H1 (cell line): ENCODE data around the gene FBXO2. TPM values are rescaled to one million over a fixed set of nuclear protein-coding genes. Genes with fewer than 3 reads are reported as not detected.

Experiments
- CTCF ChIA-PET: fragments of 300-600 bp; sonication (Branson Sonifier 250); formaldehyde crosslinking; loops from one replicate; lab custom pipeline; 2021; ENCODE audit not compliant: partially characterized antibody; lab: Charles Lee
- POLR2A ChIA-PET: fragments of 300-600 bp; sonication (Branson Sonifier 250); formaldehyde crosslinking; loops from one replicate; lab custom pipeline; 2021; ENCODE audit warnings: inconsistent platforms; ENCODE audit not compliant: partially characterized antibody; lab: Charles Lee
- DNase-seq, 2 experiments: peaks; one replicate each; pipeline versions ENCODE4 v3.0.0 to v3.0.0-alpha.2; 2010 to 2022; ENCODE audit warnings: low spot score in 2 of 2, low read depth in 1 of 2, mixed read lengths in 1 of 2
- FAIRE-seq: peaks from 2 replicates; lab custom pipeline; 2011; peaks lifted over from hg19 to GRCh38; lab: Jason Lieb, UNC
- H2AFZ ChIP-seq: 2 replicates; pipeline ENCODE4 v1.8.1; 2012; ENCODE audit warnings: low read length, inconsistent platforms
- H2AK5ac ChIP-seq: 2 replicates; pipeline ENCODE4 v1.6.1; 2013; ENCODE audit warnings: low read depth, low read length
- H2BK120ac ChIP-seq: replicated peaks from 2 replicates; pipeline ENCODE3; 2013; ENCODE audit warnings: low read depth, low read length, inconsistent platforms
- H2BK12ac ChIP-seq: 2 replicates; pipeline ENCODE4 v1.6.1; 2013; ENCODE audit warnings: low read depth, low read length
- H2BK15ac ChIP-seq: 2 replicates; pipeline ENCODE4 v1.6.1; 2013; ENCODE audit warnings: low read length
- H2BK20ac ChIP-seq: 2 replicates; pipeline ENCODE4 v1.6.1; 2013; ENCODE audit warnings: low read length
- H2BK5ac ChIP-seq: 2 replicates; pipeline ENCODE4 v1.6.1; 2013; ENCODE audit warnings: low read depth, low read length
- H3K14ac ChIP-seq: 2 replicates; pipeline ENCODE4 v1.6.1; 2013; ENCODE audit warnings: inconsistent platforms; ENCODE audit not compliant: insufficient read length
- H3K18ac ChIP-seq: 2 replicates; pipeline ENCODE4 v1.6.1; 2013; ENCODE audit warnings: low read length; ENCODE audit errors: extremely low read depth
- H3K23ac ChIP-seq: 2 replicates; pipeline ENCODE4 v1.6.1; 2013; ENCODE audit warnings: inconsistent platforms; ENCODE audit not compliant: insufficient read length
- H3K23me2 ChIP-seq: 2 replicates; pipeline ENCODE4 v1.6.1; 2013; ENCODE audit warnings: low read depth, low read length
- H3K27ac ChIP-seq: 2 replicates; pipeline ENCODE4 v1.6.1; 2011; ENCODE audit warnings: low read depth, low read length, inconsistent platforms
- H3K27me3 ChIP-seq, 4 experiments: replicated peaks in 1 of 4; 1 replicate in 1 of 4; 2 replicates in 3 of 4; pipeline versions ENCODE4 v1.6.1 to v1.8.1; 2011 to 2013; ENCODE audit warnings: low read length in 3 of 4, mild to moderate bottlenecking in 3 of 4, inconsistent platforms in 2 of 4, mixed read lengths in 2 of 4, moderate library complexity in 1 of 4; ENCODE audit not compliant: control insufficient read depth in 3 of 4, insufficient read depth in 3 of 4; ENCODE audit errors: extremely low read depth in 1 of 4
- H3K36me3 ChIP-seq, 4 experiments: 2 replicates each; pipeline versions ENCODE4 v1.6.1 to v1.8.1; 2011 to 2013; ENCODE audit warnings: mild to moderate bottlenecking in 4 of 4, low read length in 3 of 4, moderate library complexity in 2 of 4, control low read depth in 1 of 4, inconsistent platforms in 1 of 4; ENCODE audit not compliant: insufficient read depth in 4 of 4, control insufficient read depth in 2 of 4
- H3K4ac ChIP-seq: replicated peaks from 2 replicates; pipeline ENCODE3; 2013; ENCODE audit warnings: low read length, low read depth, mixed read lengths, inconsistent platforms; ENCODE audit not compliant: insufficient read length
- H3K4me1 ChIP-seq, 4 experiments: replicated peaks in 1 of 4; 1 replicate in 1 of 4; 2 replicates in 3 of 4; pipeline versions ENCODE4 v1.6.1 to v1.8.1; 2011 to 2013; ENCODE audit warnings: low read length in 3 of 4, inconsistent platforms in 2 of 4, mixed read lengths in 1 of 4; ENCODE audit not compliant: insufficient read depth in 4 of 4, control insufficient read depth in 3 of 4
- H3K4me2 ChIP-seq, 2 experiments: 2 replicates each; pipeline versions ENCODE4 v1.6.1 to v1.8.1; 2011 to 2013; ENCODE audit warnings: low read depth in 2 of 2, low read length in 2 of 2, control low read depth in 1 of 2, inconsistent platforms in 1 of 2, mild to moderate bottlenecking in 1 of 2; ENCODE audit not compliant: insufficient read depth in 1 of 2
- H3K4me3 ChIP-seq, 4 experiments: fragments of 200-600, 300-600 bp in 1 of 4; sonication (generic), shearing (Covaris generic), sonication (Bioruptor Twin) in 1 of 4; 2 replicates each; pipeline versions ENCODE4 v1.5.1 to v1.8.1; 2011 to 2016; ENCODE audit warnings: low read length in 4 of 4, low read depth in 3 of 4, control low read depth in 2 of 4, inconsistent platforms in 2 of 4, mild to moderate bottlenecking in 2 of 4, mixed read lengths in 1 of 4, moderate library complexity in 1 of 4; ENCODE audit not compliant: insufficient read depth in 2 of 4; ENCODE audit errors: extremely low read depth in 1 of 4
- H3K56ac ChIP-seq: replicated peaks from 2 replicates; pipeline ENCODE3; 2013; ENCODE audit warnings: low read depth, mild to moderate bottlenecking, mixed read lengths, low read length, inconsistent platforms; ENCODE audit not compliant: insufficient read length
- H3K79me1 ChIP-seq: 2 replicates; pipeline ENCODE4 v1.6.1; 2013; ENCODE audit warnings: low read depth, low read length, control low read depth
- H3K79me2 ChIP-seq, 2 experiments: 2 replicates each; pipeline versions ENCODE4 v1.6.1 to v1.8.1; 2012 to 2013; ENCODE audit warnings: low read length in 2 of 2, mild to moderate bottlenecking in 2 of 2, inconsistent platforms in 1 of 2; ENCODE audit not compliant: insufficient read depth in 2 of 2, control insufficient read depth in 1 of 2
- H3K9ac ChIP-seq, 4 experiments: replicated peaks in 1 of 4; 1 replicate in 1 of 4; 2 replicates in 3 of 4; pipeline versions ENCODE4 v1.6.1 to v1.8.1; 2011 to 2013; ENCODE audit warnings: low read depth in 3 of 4, low read length in 3 of 4, control low read depth in 2 of 4, mild to moderate bottlenecking in 2 of 4, moderate library complexity in 2 of 4, inconsistent platforms in 1 of 4; ENCODE audit errors: extremely low read depth in 1 of 4
- H3K9me3 ChIP-seq, 2 experiments: 2 replicates each; pipeline versions ENCODE4 v1.6.1 to v1.8.1; 2012 to 2013; ENCODE audit warnings: mild to moderate bottlenecking in 2 of 2, moderate library complexity in 2 of 2, control low read depth in 1 of 2, inconsistent platforms in 1 of 2, low read depth in 1 of 2, low read length in 1 of 2, mixed read lengths in 1 of 2; ENCODE audit not compliant: insufficient read depth in 2 of 2
- H4K20me1 ChIP-seq, 2 experiments: replicated peaks in 1 of 2; 2 replicates each; pipeline versions ENCODE3 to v1.8.1; 2011 to 2013; ENCODE audit warnings: inconsistent platforms in 2 of 2, low read length in 2 of 2, mild to moderate bottlenecking in 1 of 2; ENCODE audit not compliant: insufficient read depth in 2 of 2, control insufficient read depth in 1 of 2
- H4K5ac ChIP-seq: 2 replicates; pipeline ENCODE4 v1.6.1; 2013; ENCODE audit warnings: low read length, low read depth, mixed read lengths, inconsistent platforms; ENCODE audit not compliant: insufficient read length
- H4K8ac ChIP-seq: 2 replicates; pipeline ENCODE4 v1.8.0; 2013; ENCODE audit warnings: mild to moderate bottlenecking, moderate library complexity, low read length, inconsistent platforms; ENCODE audit not compliant: insufficient read depth; ENCODE audit errors: extremely low read depth
- H4K91ac ChIP-seq: replicated peaks from 2 replicates; pipeline ENCODE3; 2013; ENCODE audit warnings: low read length, mixed read lengths, inconsistent platforms; ENCODE audit not compliant: insufficient read length
- ATF2 ChIP-seq: IDR thresholded peaks from 2 replicates; pipeline ENCODE4 v1.6.1; 2012; ENCODE audit warnings: low read length, inconsistent platforms
- BCL11A ChIP-seq, 2 experiments: IDR thresholded peaks; one replicate each; pipeline ENCODE4 v1.6.1; 2011; ENCODE audit warnings: low read depth in 2 of 2, low read length in 2 of 2, mild to moderate bottlenecking in 2 of 2
- CBX8 ChIP-seq: fragments of 300-800, 300-1000 bp; sonication (generic); IDR thresholded peaks from 2 replicates; pipeline ENCODE4 v1.7.1; 2016; ENCODE audit warnings: low read depth, low read length, borderline replicate concordance
- CTBP2 ChIP-seq: IDR thresholded peaks from 2 replicates; pipeline ENCODE4 v1.7.0; 2011; ENCODE audit warnings: borderline replicate concordance, mild to moderate bottlenecking, moderate library complexity, mixed read lengths, low read length; ENCODE audit not compliant: insufficient read depth, insufficient read length
- HDAC6 ChIP-seq: IDR thresholded peaks from one replicate; pipeline ENCODE4 v1.7.1; 2012; ENCODE audit warnings: low read depth, mild to moderate bottlenecking, inconsistent platforms, low read length, moderate library complexity
- NANOG ChIP-seq: IDR thresholded peaks from 2 replicates; pipeline ENCODE4 v1.6.1; 2011; ENCODE audit warnings: low read length, low read depth, mild to moderate bottlenecking, inconsistent platforms; ENCODE audit not compliant: insufficient read depth, poor library complexity, severe bottlenecking
- RNF2 ChIP-seq: fragments of 200-900, 300-1000 bp; sonication (generic); IDR thresholded peaks from 2 replicates; pipeline ENCODE4 v1.7.1; 2016; ENCODE audit warnings: borderline replicate concordance, low read depth, mild to moderate bottlenecking, antibody characterized with exemption, low read length; ENCODE audit not compliant: poor library complexity, severe bottlenecking; ENCODE audit errors: missing control alignments
- SAP30 ChIP-seq: fragments of 300-600 bp; sonication (generic); IDR thresholded peaks from 2 replicates; pipeline ENCODE4 v1.7.1; 2012; ENCODE audit warnings: low read length, moderate library complexity, mild to moderate bottlenecking, inconsistent platforms; ENCODE audit not compliant: insufficient read depth, insufficient replicate concordance
- SP2 ChIP-seq: IDR thresholded peaks from 2 replicates; pipeline ENCODE4 v1.6.1; 2012; ENCODE audit warnings: mild to moderate bottlenecking, low read length, inconsistent platforms
- TAF7 ChIP-seq: optimal IDR thresholded peaks from 2 replicates; pipeline ENCODE3; 2011; ENCODE audit warnings: low read depth, mild to moderate bottlenecking, inconsistent platforms, low read length, moderate library complexity, borderline replicate concordance
- TBP ChIP-seq: IDR thresholded peaks from 2 replicates; pipeline ENCODE4 v1.6.1; 2011; ENCODE audit warnings: low read depth, low read length, improper control_type of control experiment
- WGBS, 2 experiments: shearing (Covaris generic) in 1 of 2; methylation state at CpG; one replicate each; pipeline versions ENCODE4 v1.1.6 to v1.1.7; 2013 to 2015; ENCODE audit warnings: low lambda C conversion rate in 2 of 2, mixed read lengths in 2 of 2, inconsistent platforms in 1 of 2, low coverage in 1 of 2, missing lambda C conversion rate in 1 of 2; ENCODE audit not compliant: insufficient replicate concordance in 2 of 2, insufficient coverage in 1 of 2, insufficient read length in 1 of 2; ENCODE audit errors: extremely low coverage in 1 of 2, missing lambda C conversion rate in 1 of 2; 5-methylcytosine and 5-hydroxymethylcytosine counted together
- polyA plus RNA-seq, 7 experiments: library from polyadenylated mRNA; depleted of rRNA in 3 of 7; stranded (reverse) in 5 of 7; unstranded in 2 of 7; fragments of >200 nt in 5 of 7; fragments of 200-250 nt in 2 of 7; gene quantifications; 1 replicate in 5 of 7; 2 replicates in 1 of 7; 4 replicates in 1 of 7; pipeline versions ENCODE4 v1.2.1 to v1.2.3, GENCODE V29; 2011 to 2013; ENCODE audit warnings: missing spikeins in 2 of 7, mixed read lengths in 2 of 7
- total RNA-seq: library from RNA; stranded (reverse); fragmentation: NEBNext Ultra II Directional; extraction: Animal tissue kit (Norgen Biotek cat#: 25700); gene quantifications from 2 replicates; pipeline ENCODE4 v1.2.1, GENCODE V29; 2021

The FBXO2 gene
- total and polyA plus RNA-seq, 2 of the 8 experiments (the other 6 are each of a cell fraction or from before 2014, with no cell fraction given): 51.3 to 57.9 TPM

- H3K4me1 ChIP-seq: peaks cover 2 to 34% (median 27%) of the 10 kb centered on the region in 4 experiments
- peaks cover 6% of the 10 kb centered on the region for H3K23me2 ChIP-seq
- H4K20me1 ChIP-seq: peaks cover 0 to 11% of the 10 kb centered on the region in 2 experiments
- H3K18ac ChIP-seq: no peak overlapping the region
- H3K36me3 ChIP-seq: peaks cover 0 to 6% (median 0%) of the 10 kb centered on the region in 4 experiments; a peak in 1 of 8 replicates
- no peak overlapping the region for H2BK12ac ChIP-seq
- no peak overlapping the region for H3K4me2 ChIP-seq
- 93% methylated on average over 5 of the region's 5 CpGs; no CpG with 5 or more reads in 1 of the 2 experiments for WGBS, 2 experiments
- no peak overlapping the region for H3K14ac ChIP-seq
- no peak overlapping the region for H3K4ac ChIP-seq
- no peak overlapping the region for H3K56ac ChIP-seq
- FAIRE-seq (no peak), DNase-seq (no peak)
- H2BK5ac ChIP-seq: no peak overlapping the region
- no peaks in the 10 kb centered on the region for H3K9me3 ChIP-seq
- peaks cover 19% of the 10 kb centered on the region for H3K79me1 ChIP-seq
- CTCF ChIA-PET: interaction anchor here (0.9 to 7.3 kb wide), 6 partner anchors 10 to 40 kb away, joined by 3 to 129 read pairs (median 6); no protein-coding TSS in a partner anchor
- no peak overlapping the region for H4K5ac ChIP-seq
- peaks cover 6 to 36% of the 10 kb centered on the region in 2 experiments; a peak in 3 of 4 replicates for H3K79me2 ChIP-seq
- no peak overlapping the region for H3K27ac ChIP-seq
- no peak overlapping the region for H2BK120ac ChIP-seq
- H3K27me3 ChIP-seq: no peaks in the 10 kb centered on the region; a peak in 3 of 7 replicates
- H2BK20ac ChIP-seq: no peak overlapping the region
- no peak overlapping the region for H4K91ac ChIP-seq
- no peak overlapping the region for H3K9ac ChIP-seq
- H3K23ac ChIP-seq: no peak overlapping the region
- no peak overlapping the region for H4K8ac ChIP-seq
- POLR2A ChIA-PET: interaction anchor here (0.9 to 32.0 kb wide), 6 partner anchors 12 to 212 kb away, joined by 3 to 1025 read pairs (median 4); partner anchors contain the start of genes FBXO6 and MAD2L2
- H2AFZ ChIP-seq: no peak overlapping the region
- no peak overlapping the region for H3K4me3 ChIP-seq
- no peak overlapping the region for H2BK15ac ChIP-seq
- peak overlapping the region; percentile 0; the same call in 1 of the 2 replicates for H2AK5ac ChIP-seq
- no peak for TF ChIP-seq TAF7
- no peak for TF ChIP-seq BCL11A (IDR thresholded peaks at IDR 0.05; ENCODE audit: low read depth in 2 of 2, low read length in 2 of 2)
- no peak for TF ChIP-seq TBP
- TF ChIP-seq RNF2: no peak
- TF ChIP-seq CBX8: no peak
- TF ChIP-seq SP2: no peak
- no peak for TF ChIP-seq CTBP2
- TF ChIP-seq NANOG: no peak
- no peak for TF ChIP-seq SAP30
- no peak for TF ChIP-seq HDAC6
- TF ChIP-seq ATF2: no peak
These were observed 43.6 kb upstream of the FBXO2 start for GRCh38 chr1:11697893-11698210.
